HK-2 (cell line): ENCODE measurements around the gene TNC.

Experiments
- DNase-seq: peaks from one replicate; pipeline ENCODE4 v3.0.0-alpha.2; 2018; ENCODE audit not compliant: unreplicated experiment

Gene TNC

GRCh38 chr9:115046824-115047223 lies 71.1 kb downstream of the TNC start:
- DNase-seq = no peak

- DNase-seq = no peak
These were observed 71.8 kb downstream of the TNC start for GRCh38 chr9:115046199-115046598.

DNA sequence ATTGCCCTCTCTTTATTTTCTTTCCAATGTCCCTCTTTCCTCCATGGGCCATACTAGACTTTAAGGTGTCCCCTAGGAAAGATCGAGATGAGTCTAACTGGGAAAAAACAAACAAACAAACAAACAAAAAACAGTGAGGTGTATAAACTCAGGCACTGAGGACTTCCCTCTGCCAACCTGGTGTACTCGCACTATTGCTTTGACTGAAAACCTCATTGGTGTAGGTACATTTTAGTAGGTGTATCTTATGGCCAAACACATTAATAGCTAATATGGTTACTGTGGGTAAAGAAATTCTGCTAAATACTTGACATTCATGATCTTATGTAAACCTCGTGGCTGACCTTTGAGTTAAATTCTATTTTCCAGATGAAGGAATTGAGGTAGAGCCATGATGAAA lies 74.3 kb downstream of the TNC start:
- no peak for DNase-seq

DNA sequence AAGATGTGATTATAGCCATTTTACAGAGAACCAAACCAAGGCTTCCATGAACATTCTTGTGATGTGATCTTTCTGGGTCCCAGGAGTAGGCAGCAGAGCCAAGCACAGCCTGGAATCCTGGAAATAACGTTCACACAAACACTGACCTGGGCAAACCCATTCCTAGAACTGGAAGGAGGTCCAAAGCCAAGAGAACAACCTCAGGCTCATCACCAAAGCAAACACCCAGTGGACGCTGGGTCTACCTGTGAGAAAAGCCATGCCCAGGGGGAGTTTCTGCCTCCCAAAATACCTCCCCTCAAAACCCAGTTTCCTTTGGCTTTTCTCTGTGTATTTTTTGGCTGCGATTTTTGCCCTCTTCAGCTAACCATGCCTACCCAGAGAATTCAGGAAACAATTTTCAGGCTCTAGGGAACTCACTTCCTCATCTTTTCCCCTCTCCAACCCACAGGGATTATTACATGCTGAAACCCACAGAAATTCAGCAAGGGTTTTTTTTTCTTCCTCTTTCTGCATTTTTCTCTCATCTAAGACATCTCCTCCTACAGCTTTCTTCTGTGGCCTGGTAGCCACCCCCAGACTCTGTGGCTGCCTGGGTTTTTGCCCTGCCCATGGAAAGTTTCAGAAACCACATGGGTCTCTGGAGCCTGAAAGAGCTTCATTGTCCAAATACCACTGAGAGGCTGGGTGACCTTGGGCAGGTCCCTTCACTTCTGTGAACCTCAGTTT lies 75.0 kb downstream of the TNC start:
- no peak for DNase-seq

GRCh38 chr9:115039516-115040120 lies 78.3 kb downstream of the TNC start:
- no peak for DNase-seq

DNA sequence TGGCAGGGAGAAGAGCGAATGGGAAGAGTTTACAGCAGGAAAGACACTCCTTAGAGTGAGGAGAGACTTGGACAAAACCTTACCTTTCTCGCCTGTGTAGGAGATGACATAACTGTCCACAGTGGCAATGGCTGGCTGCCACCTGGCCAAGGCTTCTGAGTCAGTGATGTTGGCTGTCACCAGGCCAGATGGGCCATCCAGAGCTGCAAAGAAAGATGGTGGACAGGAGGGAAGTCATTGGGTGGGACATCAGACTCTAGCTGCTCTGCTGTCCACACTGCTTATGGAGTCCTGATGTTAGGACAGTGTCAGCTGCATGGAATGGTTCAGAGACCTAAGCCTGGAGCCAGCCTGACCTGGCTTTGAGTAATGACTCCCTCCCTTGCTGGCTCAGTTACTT lies 79.8 kb downstream of the TNC start:
- no peak for DNase-seq

- no peak for DNase-seq
These were observed 81.3 kb downstream of the TNC start for GRCh38 chr9:115036691-115037090.

DNA sequence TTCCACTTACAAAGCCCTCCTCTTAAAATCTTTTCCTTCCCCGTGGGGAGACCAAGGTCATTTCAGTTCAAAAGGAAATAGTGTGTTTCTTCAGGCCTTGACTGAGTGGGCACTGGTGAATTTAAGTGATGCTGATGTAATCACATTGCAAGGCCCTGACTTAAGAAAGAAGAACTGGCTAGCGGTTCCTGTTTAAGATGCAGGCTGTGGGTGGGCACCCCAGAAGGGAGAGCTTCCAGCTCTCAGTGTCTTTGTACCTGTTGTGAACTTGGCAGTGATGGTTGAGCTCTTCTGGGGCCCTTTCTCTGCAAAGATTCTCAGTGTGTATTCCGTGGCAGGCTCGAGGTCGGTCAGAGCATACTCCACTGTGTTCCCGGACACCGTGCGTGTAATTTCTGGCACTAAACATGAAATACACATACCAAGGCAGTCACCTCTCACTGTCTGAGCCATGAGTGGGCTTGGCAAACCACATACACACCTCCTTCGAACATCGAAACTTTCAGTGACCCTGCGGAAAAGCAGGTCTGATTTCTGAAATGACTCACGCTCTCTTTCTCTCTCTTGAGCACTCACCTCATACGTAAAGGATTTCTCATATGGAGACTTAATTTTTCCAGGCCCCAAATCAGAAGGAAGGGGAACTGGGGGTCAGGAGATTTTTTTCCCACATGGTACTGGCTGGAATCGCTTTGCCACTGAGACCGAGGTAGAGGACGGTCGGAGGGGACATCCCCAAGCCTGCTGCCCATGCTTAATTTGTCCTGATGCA lies 81.9 kb downstream of the TNC start:
- no peak for DNase-seq

GRCh38 chr9:115034801-115035200 lies 83.2 kb downstream of the TNC start:
- no peak for DNase-seq

GRCh38 chr9:115033800-115034199 lies 84.2 kb downstream of the TNC start:
- DNase-seq = no peak

GRCh38 chr9:115032296-115032695 lies 85.7 kb downstream of the TNC start:
- no peak for DNase-seq

- DNase-seq = no peak
These were observed 88.0 kb downstream of the TNC start for GRCh38 chr9:115030006-115030405.

GRCh38 chr9:115025721-115026120 lies 92.2 kb downstream of the TNC start:
- DNase-seq = no peak

DNA sequence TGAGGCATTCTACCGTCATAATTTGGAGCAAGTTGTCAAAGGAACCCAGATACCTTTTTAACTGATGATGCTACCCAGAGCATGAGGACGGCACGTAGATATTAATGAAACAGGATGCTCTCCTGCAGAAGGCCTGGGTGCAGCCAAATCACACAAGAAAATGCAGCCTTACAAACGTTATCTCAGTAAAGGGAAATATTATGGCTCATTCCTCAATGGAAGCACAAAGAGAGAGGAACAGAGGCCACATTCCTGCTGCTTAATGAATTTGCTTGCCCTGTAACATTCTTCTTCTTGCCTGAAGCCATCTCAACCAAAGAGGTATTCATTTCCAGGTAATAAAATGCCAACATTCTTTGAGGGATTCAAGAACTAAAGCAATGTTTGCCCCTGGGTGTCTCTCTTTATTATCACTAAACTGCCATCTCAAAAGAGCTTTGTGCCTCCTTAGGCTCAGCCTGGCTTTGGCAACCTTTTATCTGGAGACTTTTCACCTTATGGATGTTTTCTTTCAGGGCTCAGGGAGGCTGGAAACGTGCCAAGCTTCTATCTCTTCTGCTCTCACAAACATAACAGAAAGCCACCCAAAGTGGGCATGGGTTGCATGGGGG lies 92.9 kb downstream of the TNC start:
- no peak for DNase-seq

GRCh38 chr9:115022760-115023434 lies 95.1 kb downstream of the TNC start:
- DNase-seq = peak; percentile 59

- DNase-seq = no peak
These were observed 99.2 kb downstream of the TNC start for GRCh38 chr9:115018547-115019435.

- no peak for DNase-seq
These were observed 101.6 kb downstream of the TNC start for GRCh38 chr9:115016344-115016743.

DNA sequence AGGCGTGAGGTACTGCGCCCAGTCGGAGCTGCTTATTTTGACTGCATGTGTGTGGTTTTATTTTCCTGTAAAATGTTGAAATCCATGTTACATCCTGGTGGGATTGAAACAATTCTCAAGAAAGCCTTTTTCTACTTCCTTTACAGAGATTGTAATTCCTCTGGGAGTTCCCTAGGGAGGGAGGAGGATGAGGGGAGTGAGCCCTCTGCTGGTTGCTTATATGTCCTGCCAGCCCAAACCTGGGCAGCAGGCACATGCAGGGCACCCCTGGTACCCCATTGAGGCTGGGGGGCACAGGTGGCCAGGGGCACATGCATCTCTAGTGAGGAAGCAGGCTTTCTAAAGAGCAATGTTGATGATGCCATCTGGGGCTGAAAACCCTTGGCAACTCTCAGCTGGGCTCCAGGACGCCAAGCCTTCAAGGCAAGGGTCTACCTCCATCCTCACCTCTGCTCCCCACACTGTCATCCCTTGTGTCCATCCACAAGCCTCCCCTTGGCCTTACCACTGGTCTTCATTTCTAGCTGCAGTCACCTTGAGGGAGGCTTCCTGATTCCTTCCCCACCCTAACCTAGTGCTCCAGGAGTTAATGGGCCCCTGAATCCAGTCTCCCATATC lies 102.8 kb downstream of the TNC start:
- DNase-seq = peak; percentile 38

DNA sequence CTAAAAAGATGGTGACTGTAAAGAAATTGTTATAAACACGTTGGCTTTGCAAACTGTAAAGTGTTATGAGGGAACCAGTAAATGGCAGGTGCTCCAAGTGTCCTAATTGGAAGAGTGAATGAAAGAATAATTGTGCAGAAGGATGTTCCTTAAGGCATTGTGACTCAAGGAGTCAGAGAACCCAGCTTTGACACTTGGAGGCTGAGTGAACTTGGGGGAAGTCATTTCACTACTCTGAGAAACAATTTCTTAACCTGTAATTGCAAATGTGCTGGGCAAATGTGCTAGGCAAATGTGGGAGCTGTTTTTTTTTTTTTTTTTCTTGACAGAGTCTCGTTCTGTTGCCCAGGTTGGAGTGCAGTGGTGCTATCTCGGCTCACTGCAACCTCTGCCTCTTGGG lies 103.5 kb downstream of the TNC start:
- no peak for DNase-seq

DNA sequence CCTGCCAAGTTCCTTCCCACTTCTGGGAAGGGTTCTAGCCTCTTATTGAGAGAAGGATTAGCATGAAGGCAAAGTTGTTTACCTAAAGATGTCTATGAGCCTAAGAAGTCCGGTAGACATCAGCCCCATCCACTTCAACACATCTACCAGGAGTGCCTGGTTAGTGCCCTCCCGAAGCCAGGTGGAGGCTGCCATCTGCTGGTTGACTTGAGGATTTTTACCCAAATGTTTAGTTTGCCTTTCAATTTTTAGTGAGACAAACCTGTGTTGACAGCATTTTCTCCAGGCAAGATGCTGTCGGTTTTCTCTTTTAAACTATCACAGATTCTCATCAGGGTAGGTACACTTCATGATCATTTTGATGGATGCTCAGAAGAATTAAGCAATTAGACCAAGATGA lies 104.0 kb downstream of the TNC start:
- peak; percentile 64 for DNase-seq

DNA sequence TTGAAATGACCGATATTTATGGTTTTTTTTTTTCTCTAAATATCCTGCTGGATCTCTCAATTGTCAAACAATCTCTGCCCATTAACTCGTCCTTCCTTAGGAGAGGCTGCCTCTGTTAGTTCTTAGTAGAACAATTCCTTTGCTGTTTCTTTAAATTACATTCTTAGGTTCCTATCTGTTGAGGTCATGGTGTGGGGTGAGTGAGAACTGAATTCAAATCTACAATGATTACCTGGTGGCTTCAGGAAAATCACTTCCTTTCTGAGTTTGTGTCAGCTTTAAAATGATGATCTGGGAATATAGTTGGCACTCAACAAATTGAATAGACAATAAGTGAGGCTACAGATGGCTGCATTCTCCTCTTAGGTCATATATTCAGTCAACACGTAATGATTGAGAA lies 105.5 kb downstream of the TNC start:
- no peak for DNase-seq
